Upper lobe of left lung (tissue), 4 donors: Measurements from ENCODE around the gene ATP6V0A1.

Experiments
- CTCF ChIP-seq, 6 experiments: fragments of 450-650 bp in 4 of 6; fragments of 200-600 bp in 2 of 6; sonication (generic) in 2 of 6; IDR thresholded peaks; one replicate each; pipeline ENCODE4 v1.5.1; 2016 to 2019; ENCODE audit warnings: antibody characterized with exemption in 6 of 6
- EP300 ChIP-seq, 4 donors: sonication (generic); formaldehyde crosslinking; IDR thresholded peaks; one replicate each; pipeline ENCODE4 v1.5.1; 2017; ENCODE audit warnings: antibody characterized with exemption in 4 of 4, control low read depth in 2 of 4
- POLR2A ChIP-seq, 4 donors: fragments of 450-650 bp; IDR thresholded peaks; one replicate each; pipeline ENCODE4 v1.5.1; 2016 to 2017; ENCODE audit warnings: antibody characterized with exemption in 4 of 4, mild to moderate bottlenecking in 2 of 4
- POLR2AphosphoS5 ChIP-seq, 2 donors: sonication (generic); formaldehyde crosslinking; IDR thresholded peaks; one replicate each; pipeline ENCODE4 v1.5.1; 2017; ENCODE audit warnings: antibody characterized with exemption in 2 of 2

GRCh38 chr17:42553161-42553818 lies 94.6 kb downstream of the ATP6V0A1 start:
- TF ChIP-seq CTCF (IDR thresholded peaks at IDR 0.05) (peak in 1 of 6 experiments; percentile 4), POLR2A (IDR thresholded peaks at IDR 0.05) (no peak), POLR2AphosphoS5 (IDR thresholded peaks at IDR 0.05) (no peak), EP300 (IDR thresholded peaks at IDR 0.05) (no peak)
